ENCODE results near the gene FAM98A. TPM values are rescaled to one million over a fixed set of nuclear protein-coding genes. Genes with fewer than 3 reads are reported as not detected.

Gene FAM98A
- total and polyA plus RNA-seq, 2 of the 4 experiments (the other 2 are of a cell fraction) = 113 to 131 TPM

DNA sequence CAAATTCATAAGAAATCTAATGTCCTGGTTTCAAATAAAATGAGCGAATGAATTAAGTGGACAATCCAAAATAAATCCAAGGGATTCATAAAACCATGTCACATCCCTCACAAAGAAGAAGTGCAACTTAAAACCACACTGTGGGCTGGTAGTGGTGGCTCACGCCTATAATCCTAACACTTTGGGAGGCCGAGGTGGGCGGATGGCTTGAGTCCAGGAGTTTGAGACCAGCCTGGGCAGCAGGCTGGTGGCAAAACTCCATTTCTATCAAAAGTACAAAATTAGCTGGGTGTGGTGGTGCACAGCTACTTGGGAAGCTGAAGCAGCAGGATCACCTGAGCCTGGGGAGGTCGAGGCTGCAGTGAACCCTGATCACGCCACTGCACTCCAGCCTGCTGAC is 25.4 kb downstream of the FAM98A start:
- Histone ChIP-seq H4K20me1 (ENCODE audit: insufficient read depth, low read length) (no peaks in the 10 kb centered on the region), H3K18ac (ENCODE audit: low read depth, low read length) (no peak overlapping the region), H2BK15ac (ENCODE audit: low read depth, low read length) (no peak overlapping the region), H2BK120ac (ENCODE audit: low read depth, low read length) (no peak overlapping the region), H4K5ac (ENCODE audit: low read depth, low read length) (no peak overlapping the region), H2AK9ac (replicated peaks; ENCODE audit: low read depth, low read length, poor library complexity) (no peak overlapping the region), H4K91ac (ENCODE audit: insufficient read depth, low read depth, low read length) (no peak overlapping the region), H3K4me3 (ENCODE audit: insufficient read depth, low read depth, low read length) (no peak overlapping the region), H3K56ac (ENCODE audit: extremely low read depth, insufficient read depth, low read length) (no peak overlapping the region), H3K79me1 (ENCODE audit: low read depth in 1 of 2, low read length in 2 of 2) (no peaks in the 10 kb centered on the region; a peak in 1 of 4 replicates), H3K4me2 (ENCODE audit: low read depth, low read length) (no peak overlapping the region), H3K4ac (ENCODE audit: low read depth, low read length) (no peak overlapping the region), H3K4me1 (ENCODE audit: control insufficient read depth, insufficient read depth, low read length) (no peaks in the 10 kb centered on the region), H2AFZ (replicated peaks; ENCODE audit: low read length, poor library complexity) (no peak overlapping the region), H3K27me3 (ENCODE audit: control insufficient read depth, insufficient read depth, low read length) (no peaks in the 10 kb centered on the region), H3K23ac (ENCODE audit: low read depth, low read length) (no peak overlapping the region), H3K36me3 (ENCODE audit: control insufficient read depth, insufficient read depth, low read length) (no peaks in the 10 kb centered on the region), H2AK5ac (ENCODE audit: low read depth, low read length) (no peak overlapping the region), H2BK20ac (ENCODE audit: low read depth, low read length) (no peak overlapping the region), H4K8ac (ENCODE audit: low read depth in 2 of 2, low read length in 2 of 2) (peak overlapping the region in 1 of 2 experiments; percentile 12; a peak in 1 of 4 replicates), H3K9me3 (ENCODE audit: control insufficient read depth, insufficient read depth, low read length) (no peaks in the 10 kb centered on the region), H3K9ac (ENCODE audit: low read depth, low read length) (no peak overlapping the region), H3K14ac (replicated peaks; ENCODE audit: low read depth, low read length) (no peak overlapping the region), H3K27ac (ENCODE audit: insufficient read depth, low read length) (no peak overlapping the region), H2BK5ac (ENCODE audit: low read depth, low read length, poor library complexity, severe bottlenecking) (no peak overlapping the region), H3K9me1 (ENCODE audit: insufficient read depth, low read length) (no peaks in the 10 kb centered on the region)
- no peak for TF ChIP-seq CHD1 (IDR thresholded peaks at IDR 0.05; ENCODE audit: low read depth, low read length)
- no peak for TF ChIP-seq MXI1 (IDR thresholded peaks at IDR 0.05; ENCODE audit: borderline replicate concordance, low read depth, low read length)
- no peak for TF ChIP-seq MAFK (IDR thresholded peaks at IDR 0.05; ENCODE audit: low read depth, low read length)
- no peak for TF ChIP-seq SMC3 (IDR thresholded peaks at IDR 0.05; ENCODE audit: low read depth, low read length)
- TF ChIP-seq, protein P1, sequence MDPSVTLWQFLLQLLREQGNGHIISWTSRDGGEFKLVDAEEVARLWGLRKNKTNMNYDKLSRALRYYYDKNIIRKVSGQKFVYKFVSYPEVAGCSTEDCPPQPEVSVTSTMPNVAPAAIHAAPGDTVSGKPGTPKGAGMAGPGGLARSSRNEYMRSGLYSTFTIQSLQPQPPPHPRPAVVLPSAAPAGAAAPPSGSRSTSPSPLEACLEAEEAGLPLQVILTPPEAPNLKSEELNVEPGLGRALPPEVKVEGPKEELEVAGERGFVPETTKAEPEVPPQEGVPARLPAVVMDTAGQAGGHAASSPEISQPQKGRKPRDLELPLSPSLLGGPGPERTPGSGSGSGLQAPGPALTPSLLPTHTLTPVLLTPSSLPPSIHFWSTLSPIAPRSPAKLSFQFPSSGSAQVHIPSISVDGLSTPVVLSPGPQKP (IDR thresholded peaks at IDR 0.05; ENCODE audit: borderline replicate concordance, low read depth, low read length) = no peak
- TF ChIP-seq FOS (IDR thresholded peaks at IDR 0.05; ENCODE audit: low read depth, low read length) = no peak
- TF ChIP-seq CEBPB (IDR thresholded peaks at IDR 0.05; ENCODE audit: low read depth, low read length) = no peak
- TF ChIP-seq NFE2L2 (IDR thresholded peaks at IDR 0.05; ENCODE audit: low read depth, low read length) = no peak
- no peak for TF ChIP-seq MAZ (IDR thresholded peaks at IDR 0.05; ENCODE audit: borderline replicate concordance, low read depth, low read length)
- no peak for TF ChIP-seq POLR2A (IDR thresholded peaks at IDR 0.05; ENCODE audit: low read depth, low read length)
- TF ChIP-seq RFX5 (IDR thresholded peaks at IDR 0.05; ENCODE audit: low read depth, low read length) = no peak
- TF ChIP-seq, protein P2, sequence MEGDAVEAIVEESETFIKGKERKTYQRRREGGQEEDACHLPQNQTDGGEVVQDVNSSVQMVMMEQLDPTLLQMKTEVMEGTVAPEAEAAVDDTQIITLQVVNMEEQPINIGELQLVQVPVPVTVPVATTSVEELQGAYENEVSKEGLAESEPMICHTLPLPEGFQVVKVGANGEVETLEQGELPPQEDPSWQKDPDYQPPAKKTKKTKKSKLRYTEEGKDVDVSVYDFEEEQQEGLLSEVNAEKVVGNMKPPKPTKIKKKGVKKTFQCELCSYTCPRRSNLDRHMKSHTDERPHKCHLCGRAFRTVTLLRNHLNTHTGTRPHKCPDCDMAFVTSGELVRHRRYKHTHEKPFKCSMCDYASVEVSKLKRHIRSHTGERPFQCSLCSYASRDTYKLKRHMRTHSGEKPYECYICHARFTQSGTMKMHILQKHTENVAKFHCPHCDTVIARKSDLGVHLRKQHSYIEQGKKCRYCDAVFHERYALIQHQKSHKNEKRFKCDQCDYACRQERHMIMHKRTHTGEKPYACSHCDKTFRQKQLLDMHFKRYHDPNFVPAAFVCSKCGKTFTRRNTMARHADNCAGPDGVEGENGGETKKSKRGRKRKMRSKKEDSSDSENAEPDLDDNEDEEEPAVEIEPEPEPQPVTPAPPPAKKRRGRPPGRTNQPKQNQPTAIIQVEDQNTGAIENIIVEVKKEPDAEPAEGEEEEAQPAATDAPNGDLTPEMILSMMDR (conservative IDR thresholded peaks at IDR 0.05; ENCODE audit: low read depth, low read length) = no peak
- 67% methylated on average over 1 of the region's 6 CpGs; no CpG with 5 or more reads in 1 of the 2 experiments for WGBS, 2 experiments (ENCODE audit: extremely low coverage in 2 of 2, insufficient read length in 1 of 2)
- ChIA-PET CTCF (interaction anchor here (0.9 kb wide), 1 partner anchor 132 kb away, joined by 3 read pairs; no protein-coding TSS in a partner anchor), POLR2A (ENCODE audit: unreplicated experiment) (no interaction called here)
- ATAC-seq (ENCODE audit: low read depth) (no peak), DNase-seq (no peak)
- intact Hi-C loops (cut with micrococcal nuclease) = no loop called here
- no TSS peak for BruUV-seq (replicated peaks)
- dilution Hi-C loops (cut with HindIII; ENCODE audit: low sequenced_read_pairs, unreplicated experiment) = no loop called here
- in situ Hi-C loops (cut with MboI; ENCODE audit: low sequenced_read_pairs) = loop anchor here (25.0 kb wide), 1 partner anchor 786 kb away; no protein-coding TSS in a partner anchor

All from IMR-90 (cell line).